Keratinocyte (primary cell): Measurements from ENCODE around the gene SPDYA. TPM values are rescaled to one million over a fixed set of nuclear protein-coding genes. Genes with fewer than 3 reads are reported as not detected.

Experiments used
- DNase-seq: peaks from one replicate; pipeline ENCODE4 v3.0.0-alpha.2; 2011; ENCODE audit warnings: low read depth, missing footprints, low spot score
- FAIRE-seq: peaks from 2 replicates; lab custom pipeline; 2011; peaks lifted over from hg19 to GRCh38; lab: Jason Lieb, UNC
- H2AFZ ChIP-seq: 2 replicates; pipeline ENCODE4 v1.6.0; 2012; ENCODE audit warnings: low read length, control low read depth, inconsistent platforms; ENCODE audit not compliant: control insufficient read depth
- H3K27ac ChIP-seq: 2 replicates; pipeline ENCODE4 v1.5.1; 2011; ENCODE audit warnings: low read length; ENCODE audit not compliant: control insufficient read depth, insufficient read depth
- H3K27me3 ChIP-seq: 3 replicates; pipeline ENCODE4 v1.6.0; 2011; ENCODE audit warnings: low read length; ENCODE audit not compliant: control insufficient read depth, insufficient read depth; ENCODE audit errors: extremely low read depth
- H3K36me3 ChIP-seq, 2 experiments: 2 replicates in 1 of 2; 3 replicates in 1 of 2; pipeline ENCODE4 v1.5.1; 2011; ENCODE audit warnings: low read length in 2 of 2, mild to moderate bottlenecking in 1 of 2; ENCODE audit not compliant: control insufficient read depth in 2 of 2, insufficient read depth in 2 of 2; ENCODE audit errors: extremely low read depth in 1 of 2
- H3K4me1 ChIP-seq: 3 replicates; pipeline ENCODE4 v1.5.1; 2011; ENCODE audit warnings: low read length; ENCODE audit not compliant: control insufficient read depth, insufficient read depth; ENCODE audit errors: extremely low read depth
- H3K4me2 ChIP-seq: 3 replicates; pipeline ENCODE4 v1.6.0; 2011; ENCODE audit warnings: low read depth, low read length; ENCODE audit not compliant: control insufficient read depth, insufficient read depth; ENCODE audit errors: extremely low read depth
- H3K4me3 ChIP-seq, 3 experiments: fragments of 200-600 bp in 1 of 3; sonication (generic) in 1 of 3; 2 replicates in 2 of 3; 3 replicates in 1 of 3; pipeline ENCODE4 v1.5.1; 2011 to 2016; ENCODE audit warnings: low read length in 3 of 3, mild to moderate bottlenecking in 3 of 3, control low read depth in 2 of 3, inconsistent platforms in 1 of 3, low read depth in 1 of 3, mixed read lengths in 1 of 3, mixed run types in 1 of 3, moderate library complexity in 1 of 3; ENCODE audit not compliant: control insufficient read depth in 2 of 3, insufficient read depth in 2 of 3; ENCODE audit errors: extremely low read depth in 1 of 3
- H3K79me2 ChIP-seq: 2 replicates; pipeline ENCODE4 v1.6.0; 2012; ENCODE audit warnings: low read length; ENCODE audit not compliant: control insufficient read depth, insufficient read depth
- H3K9ac ChIP-seq: 3 replicates; pipeline ENCODE4 v1.6.0; 2011; ENCODE audit warnings: low read length; ENCODE audit not compliant: control insufficient read depth, insufficient read depth; ENCODE audit errors: extremely low read depth
- H3K9me1 ChIP-seq: 3 replicates; pipeline ENCODE4 v1.6.0; 2011; ENCODE audit warnings: low read length; ENCODE audit not compliant: control insufficient read depth, insufficient read depth; ENCODE audit errors: extremely low read depth
- H3K9me3 ChIP-seq: 2 replicates; pipeline ENCODE4 v1.5.1; 2012; ENCODE audit warnings: low read depth, low read length; ENCODE audit not compliant: control insufficient read depth
- H4K20me1 ChIP-seq: 3 replicates; pipeline ENCODE4 v1.6.0; 2011; ENCODE audit warnings: low read length; ENCODE audit not compliant: control insufficient read depth, insufficient read depth; ENCODE audit errors: extremely low read depth
- EZH2 ChIP-seq: IDR thresholded peaks from one replicate; pipeline ENCODE4 v1.6.1; 2012; ENCODE audit warnings: inconsistent platforms, mild to moderate bottlenecking, low read length, moderate library complexity
- dilution Hi-C: fragments of 300-500 bp; cut with MboI; formaldehyde crosslinking; loops from one replicate; pipeline ENCODE4 v1.7.0; 2020; ENCODE audit warnings: low sequenced_read_pairs; ENCODE audit not compliant: extremely low pct_ligation_motif_present
- polyA plus RNA-seq, 5 experiments: library from polyadenylated mRNA; depleted of rRNA in 3 of 5; stranded (reverse) in 3 of 5; stranded (forward) in 1 of 5; unstranded in 1 of 5; fragments of >200 nt; gene quantifications; 1 replicate in 1 of 5; 2 replicates in 3 of 5; 3 replicates in 1 of 5; pipeline versions ENCODE4 v1.2.1 to v1.2.3, GENCODE V29; 2011 to 2012; ENCODE audit warnings: missing spikeins in 2 of 5, low read depth in 1 of 5, low replicate concordance in 1 of 5
- TF ChIP-seq, protein P1 (sequence below), 3 experiments: IDR thresholded peaks in 1 of 3; conservative IDR thresholded peaks in 1 of 3; optimal IDR thresholded peaks in 1 of 3; 2 replicates in 2 of 3; 3 replicates in 1 of 3; pipeline versions ENCODE3 to v1.5.1; 2011; ENCODE audit warnings: low read length in 3 of 3, mild to moderate bottlenecking in 3 of 3, moderate library complexity in 2 of 3, control low read depth in 1 of 3, inconsistent platforms in 1 of 3; ENCODE audit not compliant: insufficient read depth in 2 of 3; ENCODE audit errors: extremely low read depth in 1 of 3

SPDYA gene
- polyA plus RNA-seq, 1 donor (not counting 4 experiments of a cell fraction or from before 2014, with no cell fraction given) = 0.37 TPM

DNA sequence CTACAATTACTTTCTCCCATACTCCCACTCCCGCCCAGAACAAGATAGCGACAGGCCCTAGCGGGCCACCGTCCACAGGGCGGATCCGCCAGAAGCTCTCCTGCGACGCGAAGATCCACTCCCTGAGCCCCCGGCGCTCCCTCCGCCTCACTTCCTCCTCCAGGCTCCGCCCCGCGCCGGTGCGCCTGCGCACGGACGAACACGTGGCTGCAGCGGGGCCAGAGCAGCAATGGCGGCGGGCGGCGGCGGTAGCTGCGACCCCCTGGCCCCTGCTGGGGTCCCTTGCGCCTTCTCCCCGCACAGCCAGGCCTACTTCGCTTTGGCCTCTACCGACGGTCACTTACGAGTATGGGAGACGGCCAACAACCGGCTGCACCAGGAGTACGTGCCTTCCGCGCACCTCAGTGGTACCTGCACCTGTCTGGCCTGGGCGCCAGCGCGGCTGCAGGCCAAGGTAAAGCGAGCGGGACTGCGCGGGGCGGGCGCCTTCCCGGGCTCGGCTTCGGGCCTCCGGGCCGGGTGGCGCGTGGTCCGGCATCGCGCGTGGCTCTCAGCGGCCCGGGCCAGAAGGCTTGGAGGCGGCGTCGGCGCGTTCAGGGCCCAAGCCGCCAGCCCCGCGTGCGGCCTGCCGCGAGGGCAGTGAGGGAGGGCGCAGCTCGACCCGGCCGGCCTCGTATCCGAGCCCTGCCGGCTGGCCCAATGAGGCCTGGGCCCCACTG, 84.0 kb downstream of the SPDYA start, which contains the start of gene WDR43:
WDR43 (plus strand) TSS at position 198 of the 719 bp plus-strand sequence; CDS start at position 230, 32 bp downstream.
- Histone ChIP-seq H3K9ac (peak within 1 kb of the TSS; percentile 99), H3K79me2 (peaks cover 52% of the 10 kb centered on the region), H2AFZ (peak within 1 kb of the TSS; percentile 70), H3K9me3 (no peaks in the 10 kb centered on the region), H3K27me3 (no peaks in the 10 kb centered on the region), H3K4me2 (peak within 1 kb of the TSS; percentile 93), H3K4me3 (peak within 1 kb of the TSS; percentile 71 to 88 (median 85)), H3K9me1 (no peaks in the 10 kb centered on the region), H3K36me3 (peaks cover 0 to 11% of the 10 kb centered on the region in 2 experiments), H3K27ac (peak within 1 kb of the TSS; percentile 82), H3K4me1 (peaks cover 28% of the 10 kb centered on the region), H4K20me1 (peaks cover 27% of the 10 kb centered on the region)
- FAIRE-seq (peak; percentile 36), DNase-seq (peak; percentile 93)
- dilution Hi-C loops = no loop called here
- TF ChIP-seq, protein P1, sequence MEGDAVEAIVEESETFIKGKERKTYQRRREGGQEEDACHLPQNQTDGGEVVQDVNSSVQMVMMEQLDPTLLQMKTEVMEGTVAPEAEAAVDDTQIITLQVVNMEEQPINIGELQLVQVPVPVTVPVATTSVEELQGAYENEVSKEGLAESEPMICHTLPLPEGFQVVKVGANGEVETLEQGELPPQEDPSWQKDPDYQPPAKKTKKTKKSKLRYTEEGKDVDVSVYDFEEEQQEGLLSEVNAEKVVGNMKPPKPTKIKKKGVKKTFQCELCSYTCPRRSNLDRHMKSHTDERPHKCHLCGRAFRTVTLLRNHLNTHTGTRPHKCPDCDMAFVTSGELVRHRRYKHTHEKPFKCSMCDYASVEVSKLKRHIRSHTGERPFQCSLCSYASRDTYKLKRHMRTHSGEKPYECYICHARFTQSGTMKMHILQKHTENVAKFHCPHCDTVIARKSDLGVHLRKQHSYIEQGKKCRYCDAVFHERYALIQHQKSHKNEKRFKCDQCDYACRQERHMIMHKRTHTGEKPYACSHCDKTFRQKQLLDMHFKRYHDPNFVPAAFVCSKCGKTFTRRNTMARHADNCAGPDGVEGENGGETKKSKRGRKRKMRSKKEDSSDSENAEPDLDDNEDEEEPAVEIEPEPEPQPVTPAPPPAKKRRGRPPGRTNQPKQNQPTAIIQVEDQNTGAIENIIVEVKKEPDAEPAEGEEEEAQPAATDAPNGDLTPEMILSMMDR (optimal IDR thresholded peaks at IDR 0.05 in 1 of 3, IDR thresholded peaks at IDR 0.05 in 1 of 3, conservative IDR thresholded peaks at IDR 0.05 in 1 of 3; ENCODE audit: extremely low read depth in 1 of 3, insufficient read depth in 2 of 3, low read length in 3 of 3) = no peak
- TF ChIP-seq EZH2 = no peak

DNA sequence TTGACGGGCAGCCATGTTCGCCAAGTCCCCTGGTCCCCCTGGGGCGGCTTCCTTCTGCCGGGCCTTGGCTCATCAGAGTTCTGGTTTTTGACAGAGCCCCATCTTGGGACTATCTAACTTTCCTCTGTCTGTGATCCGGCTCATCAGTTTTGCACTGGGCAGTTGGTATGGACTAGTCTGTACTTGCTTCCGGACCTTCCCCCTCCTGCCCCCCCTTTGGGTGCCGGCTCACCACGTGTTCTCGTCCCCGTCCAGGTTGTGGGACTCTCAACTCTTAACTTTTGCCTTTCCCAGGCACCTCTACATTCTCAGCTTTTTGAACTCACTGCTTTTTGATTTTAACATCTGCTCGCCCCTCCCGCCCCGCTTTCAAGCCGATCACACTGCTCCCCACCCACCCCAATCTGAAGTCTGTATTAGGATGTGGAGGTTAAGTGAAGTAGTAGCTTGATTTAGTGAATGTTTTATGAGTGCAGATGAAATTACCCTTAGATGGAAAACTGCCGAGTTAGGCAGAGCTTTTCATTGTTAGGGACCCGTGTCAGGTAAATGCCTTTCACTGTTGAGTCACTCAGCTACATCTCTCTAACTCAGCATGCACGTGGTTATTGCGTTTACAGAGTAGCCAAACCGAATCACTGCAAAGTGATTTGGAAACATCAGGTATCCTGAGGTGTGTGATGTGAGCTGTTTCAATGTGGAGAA, 84.7 kb downstream of the SPDYA start:
- H2AFZ ChIP-seq = no peak overlapping the region
- H3K4me2 ChIP-seq = peak overlapping the region; percentile 93
- dilution Hi-C loops = no loop called here
- peak overlapping the region; percentile 71 to 88 (median 85) for H3K4me3 ChIP-seq
- peaks cover 59% of the 10 kb centered on the region for H3K79me2 ChIP-seq
- peaks cover 0 to 11% of the 10 kb centered on the region in 2 experiments for H3K36me3 ChIP-seq
- no peak for DNase-seq
- peaks cover 33% of the 10 kb centered on the region for H4K20me1 ChIP-seq
- H3K9me1 ChIP-seq = no peaks in the 10 kb centered on the region
- TF ChIP-seq, protein P1 (optimal IDR thresholded peaks at IDR 0.05 in 1 of 3, IDR thresholded peaks at IDR 0.05 in 1 of 3, conservative IDR thresholded peaks at IDR 0.05 in 1 of 3; ENCODE audit: extremely low read depth in 1 of 3, insufficient read depth in 2 of 3, low read length in 3 of 3) = no peak
- TF ChIP-seq EZH2 = no peak
- peak overlapping the region; percentile 82 for H3K27ac ChIP-seq
- peaks cover 28% of the 10 kb centered on the region for H3K4me1 ChIP-seq
- H3K27me3 ChIP-seq = no peaks in the 10 kb centered on the region
- peak; percentile 77 for FAIRE-seq
- H3K9ac ChIP-seq = peak overlapping the region; percentile 99
- H3K9me3 ChIP-seq = no peaks in the 10 kb centered on the region
